Left renal pelvis (tissue), 4 donors: ENCODE measurements around the gene RAD54L. TPM values are rescaled to one million over a fixed set of nuclear protein-coding genes. Genes with fewer than 3 reads are reported as not detected.
"Not testable (repeated sequence)": the region's sequence is repeated elsewhere in the genome, so short reads cannot be mapped to it uniquely, and the experiment has no call there.

ENCODE experiments used
- DNase-seq, 4 donors: peaks; one replicate each; pipeline ENCODE4 v3.0.0-alpha.2; 2013; ENCODE audit warnings: low read depth in 4 of 4, low spot score in 3 of 4
- polyA plus RNA-seq, 4 donors: library from polyadenylated mRNA; unstranded; fragments of 120-200 nt; gene quantifications; one replicate each; pipeline ENCODE4 v1.2.1, GENCODE V29; 2013; ENCODE audit not compliant: insufficient read length in 4 of 4

The RAD54L gene
- polyA plus RNA-seq, 4 donors: 9.2 to 15.7 (median 11.8) TPM

DNA sequence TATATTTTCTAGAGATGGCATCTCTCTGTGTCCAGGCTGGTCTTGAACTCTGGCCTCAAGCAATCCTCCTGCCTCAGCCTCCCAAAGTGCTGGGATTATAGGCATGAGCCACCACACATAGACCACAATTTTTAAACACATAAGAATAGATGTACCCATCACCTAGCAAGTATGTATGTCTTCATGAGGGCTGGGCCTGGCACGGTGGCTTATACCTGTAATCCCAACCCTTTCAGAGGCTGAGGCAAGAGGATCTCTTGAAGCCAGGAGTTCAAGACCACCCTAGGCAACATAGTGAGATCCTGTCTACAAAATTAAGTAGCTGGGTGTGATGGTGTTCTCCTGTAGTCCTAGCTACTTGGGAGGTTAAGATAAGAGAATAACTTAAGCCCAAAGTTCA, 69.8 kb downstream of the RAD54L start:
- no peak for DNase-seq

DNA sequence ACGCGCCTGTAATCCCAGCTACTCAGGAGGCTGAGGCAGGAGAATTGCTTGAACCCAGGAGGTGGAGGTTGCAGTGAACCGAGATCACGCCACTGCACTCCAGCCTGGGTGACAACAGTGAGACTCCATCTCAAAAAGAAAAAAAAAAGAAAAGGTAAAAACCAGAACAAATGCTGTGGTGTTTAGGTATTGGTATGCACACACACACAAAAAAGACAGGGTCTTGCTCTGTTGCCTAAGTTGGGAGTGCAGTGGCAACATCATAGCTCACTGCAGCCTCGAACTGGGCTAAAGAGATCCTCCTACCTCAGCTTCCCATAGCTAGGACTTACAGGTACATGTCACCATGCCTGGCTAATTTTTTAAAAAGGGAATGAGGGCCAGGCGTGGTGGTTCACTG, 71.7 kb downstream of the RAD54L start:
- not testable (repeated sequence) for DNase-seq

DNA sequence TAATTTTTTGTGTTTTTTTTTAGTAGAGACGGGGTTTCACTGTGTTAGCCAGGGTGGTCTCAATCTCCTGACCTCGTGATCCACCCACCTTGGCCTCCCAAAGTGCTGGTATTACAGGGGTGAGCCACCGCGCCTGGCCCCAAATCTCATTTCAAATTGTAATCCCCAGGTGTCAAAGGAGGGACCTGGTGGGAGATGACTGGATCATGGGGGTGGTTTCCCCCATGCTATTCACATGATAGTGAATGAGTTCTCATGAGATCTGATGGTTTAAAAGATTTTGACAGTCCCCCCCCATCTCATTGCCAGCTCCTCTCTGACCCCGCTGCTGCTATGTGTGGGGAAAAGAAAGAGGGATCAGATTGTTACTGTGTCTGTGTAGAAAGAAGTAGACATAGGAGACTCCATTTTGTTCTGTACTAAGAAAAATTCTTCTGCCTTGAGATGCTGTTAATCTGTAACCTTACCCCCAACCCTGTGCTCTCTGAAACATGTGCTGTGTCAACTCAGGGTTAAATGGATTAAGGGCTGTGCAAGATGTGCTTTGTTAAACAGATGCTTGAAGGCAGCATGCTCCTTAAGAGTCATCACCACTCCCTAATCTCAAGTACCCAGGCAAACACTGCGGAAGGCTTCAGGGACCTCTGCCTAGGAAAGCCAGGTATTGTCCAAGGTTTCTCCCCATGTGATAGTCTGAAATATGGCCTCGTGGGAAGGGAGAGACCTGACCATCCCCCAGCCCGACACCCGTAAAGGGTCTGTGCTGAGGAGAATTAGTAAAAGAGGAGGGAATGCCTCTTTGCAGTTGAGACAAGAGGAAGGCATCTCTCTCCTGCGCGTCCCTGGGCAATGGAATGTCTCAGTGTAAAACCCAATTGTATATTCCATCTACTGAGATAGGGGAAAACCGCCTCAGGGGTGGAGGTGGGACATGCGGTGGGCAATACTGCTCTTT, 72.7 kb downstream of the RAD54L start:
- not testable (repeated sequence) for DNase-seq

DNA sequence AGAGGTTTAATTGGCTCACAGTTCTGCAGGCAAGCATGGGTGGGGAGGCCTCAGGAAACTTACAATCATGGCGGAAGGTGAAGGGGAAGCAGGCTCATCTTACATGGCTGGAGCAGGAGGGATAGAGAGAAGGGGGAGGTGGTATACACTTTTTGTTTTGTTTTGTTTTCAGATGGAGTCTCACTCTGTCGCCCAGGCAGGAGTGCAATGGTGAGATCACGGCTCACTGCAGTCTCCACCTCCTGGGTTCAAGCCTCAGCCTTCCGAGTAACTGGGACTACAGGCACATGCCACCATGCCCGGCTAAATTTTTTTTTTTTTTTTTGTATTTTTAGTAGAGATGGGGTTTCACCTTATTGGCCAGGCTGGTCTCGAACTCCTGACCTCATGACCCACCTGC, 74.6 kb downstream of the RAD54L start:
- not testable (repeated sequence) for DNase-seq

GRCh38 chr1:46325285-46326076, 77.9 kb downstream of the RAD54L start:
- DNase-seq: not testable (repeated sequence)

Other genes with a start within 250 kb of the RAD54L start
- gene PIK3R3, start 115.1 kb upstream of the RAD54L start, polyA plus RNA-seq: 10 to 100 TPM; 23.1 to 38.3 (median 25.4) TPM
- gene TSPAN1, start 72.7 kb upstream of the RAD54L start, polyA plus RNA-seq: 10 to 100 TPM in 3 of 4 donors, 1 to 10 TPM in 1; 1.6 to 88.0 (median 72.3) TPM
- not detected for gene P3R3URF, start 71.3 kb upstream of the RAD54L start, polyA plus RNA-seq
- 10 to 100 TPM; 57.4 to 99.2 (median 71.4) TPM for gene POMGNT1, start 49.3 kb upstream of the RAD54L start, polyA plus RNA-seq
- gene LURAP1, start 44.4 kb upstream of the RAD54L start, polyA plus RNA-seq: 1 to 10 TPM; 1.9 to 6.5 (median 2.9) TPM
- gene LRRC41, start 55.9 kb downstream of the RAD54L start, polyA plus RNA-seq: 10 to 100 TPM; 68.7 to 93.8 (median 83.4) TPM
- gene UQCRH, start 55.9 kb downstream of the RAD54L start, polyA plus RNA-seq: 100 to 1,000 TPM; 240 to 421 (median 378) TPM
- 10 to 100 TPM; 15.6 to 31.0 (median 26.0) TPM for gene NSUN4, start 93.0 kb downstream of the RAD54L start, polyA plus RNA-seq
- gene FAAH, start 146.6 kb downstream of the RAD54L start, polyA plus RNA-seq: 10 to 100 TPM in 3 of 4 donors, 1 to 10 TPM in 1; 7.6 to 31.1 (median 21.0) TPM
- under 1 TPM in 1 of 4 donors, not detected in 3; 0.12 TPM for gene DMBX1, start 242.1 kb downstream of the RAD54L start, polyA plus RNA-seq